Measurements from ENCODE around the gene IFFO2.

Gene IFFO2

DNA sequence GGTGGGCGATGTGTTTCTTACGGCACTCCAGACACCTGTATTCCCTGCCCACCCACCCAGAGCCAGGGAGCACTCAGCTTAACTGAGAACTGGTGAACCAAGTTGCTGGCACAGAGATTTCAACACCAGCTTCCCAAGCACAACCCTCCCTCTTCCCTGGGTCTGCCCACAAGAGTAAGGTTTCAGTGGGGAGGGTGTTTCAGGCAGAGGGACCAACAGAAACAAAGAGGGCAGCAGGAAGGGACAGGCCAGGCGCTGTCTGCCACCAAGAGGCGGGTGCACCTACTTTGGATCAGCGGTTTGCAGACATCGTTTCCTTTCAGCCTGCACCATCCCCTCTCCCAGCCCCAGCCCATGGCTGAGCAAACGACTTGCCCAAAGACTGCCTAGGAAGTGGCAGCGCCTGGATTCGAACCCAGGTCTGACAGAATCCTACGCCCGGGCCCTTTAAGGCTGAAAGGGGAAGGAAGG, 32.2 kb downstream of the IFFO2 start:
- Histone ChIP-seq H3K36me3 (ENCODE audit: insufficient read depth, low read length) (peaks cover 17% of the 10 kb centered on the region; the same call in 1 of the 2 replicates), H3K9ac (ENCODE audit: low read depth, low read length, poor library complexity, severe bottlenecking) (peak overlapping the region; percentile 54), H3K9me2 (replicated peaks; ENCODE audit: low read depth, low read length) (no peaks in the 10 kb centered on the region), H3K4me2 (ENCODE audit: low read depth, low read length, poor library complexity, severe bottlenecking) (peak overlapping the region; percentile 55), H3K4me3 (ENCODE audit: low read length, poor library complexity, severe bottlenecking) (peak overlapping the region; percentile 57), H3K79me2 (ENCODE audit: insufficient read depth, low read length) (peaks cover 74% of the 10 kb centered on the region), H4K20me1 (ENCODE audit: insufficient read depth, low read length, poor library complexity, severe bottlenecking) (no peaks in the 10 kb centered on the region), H2AFZ (ENCODE audit: low read length) (no peak overlapping the region), H3K9me3 (ENCODE audit: insufficient read depth, low read depth, low read length) (no peaks in the 10 kb centered on the region), H3F3A (ENCODE audit: low read depth) (0 out of 2 replicates have a peak, but pooled peaks cover 14% of the 10 kb centered on the region), H3K4me1 (ENCODE audit: insufficient read depth, low read length, poor library complexity, severe bottlenecking) (peaks cover 63% of the 10 kb centered on the region), H3K27me3 (ENCODE audit: insufficient read depth, low read length, poor library complexity, severe bottlenecking) (no peaks in the 10 kb centered on the region)
- TF ChIP-seq EZH2phosphoT487 (IDR thresholded peaks at IDR 0.05; ENCODE audit: borderline replicate concordance), result no peak
- TF ChIP-seq, protein P1, sequence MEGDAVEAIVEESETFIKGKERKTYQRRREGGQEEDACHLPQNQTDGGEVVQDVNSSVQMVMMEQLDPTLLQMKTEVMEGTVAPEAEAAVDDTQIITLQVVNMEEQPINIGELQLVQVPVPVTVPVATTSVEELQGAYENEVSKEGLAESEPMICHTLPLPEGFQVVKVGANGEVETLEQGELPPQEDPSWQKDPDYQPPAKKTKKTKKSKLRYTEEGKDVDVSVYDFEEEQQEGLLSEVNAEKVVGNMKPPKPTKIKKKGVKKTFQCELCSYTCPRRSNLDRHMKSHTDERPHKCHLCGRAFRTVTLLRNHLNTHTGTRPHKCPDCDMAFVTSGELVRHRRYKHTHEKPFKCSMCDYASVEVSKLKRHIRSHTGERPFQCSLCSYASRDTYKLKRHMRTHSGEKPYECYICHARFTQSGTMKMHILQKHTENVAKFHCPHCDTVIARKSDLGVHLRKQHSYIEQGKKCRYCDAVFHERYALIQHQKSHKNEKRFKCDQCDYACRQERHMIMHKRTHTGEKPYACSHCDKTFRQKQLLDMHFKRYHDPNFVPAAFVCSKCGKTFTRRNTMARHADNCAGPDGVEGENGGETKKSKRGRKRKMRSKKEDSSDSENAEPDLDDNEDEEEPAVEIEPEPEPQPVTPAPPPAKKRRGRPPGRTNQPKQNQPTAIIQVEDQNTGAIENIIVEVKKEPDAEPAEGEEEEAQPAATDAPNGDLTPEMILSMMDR (conservative IDR thresholded peaks at IDR 0.05; ENCODE audit: low read length), result no peak

DNA sequence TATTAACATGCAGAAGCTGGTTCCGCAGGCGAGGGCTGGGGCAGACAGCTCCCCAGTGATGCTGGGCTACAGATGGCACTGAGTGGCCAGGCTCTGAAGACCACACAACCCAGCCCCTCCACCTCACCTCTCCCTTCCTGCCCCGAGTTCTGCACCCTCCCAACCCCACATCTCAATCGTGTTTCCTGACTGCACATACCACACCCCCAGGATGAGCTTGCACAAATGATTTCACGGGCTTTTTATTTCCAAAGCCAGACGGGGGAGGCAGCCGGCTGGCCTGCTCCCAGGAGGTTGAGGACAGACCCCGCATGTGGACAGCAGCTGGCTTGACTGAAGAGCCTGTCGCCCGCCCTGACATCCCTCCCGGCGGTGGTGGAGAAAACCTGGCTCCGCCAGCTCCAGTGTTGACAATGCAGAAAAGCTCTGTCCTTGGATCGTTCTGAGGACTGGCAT, 32.7 kb downstream of the IFFO2 start:
- peak overlapping the region; percentile 54 for H3K9ac ChIP-seq (ENCODE audit: low read depth, low read length, poor library complexity, severe bottlenecking)
- peaks cover 58% of the 10 kb centered on the region for H3K4me1 ChIP-seq (ENCODE audit: insufficient read depth, low read length, poor library complexity, severe bottlenecking)
- H3K27me3 ChIP-seq (ENCODE audit: insufficient read depth, low read length, poor library complexity, severe bottlenecking), result no peaks in the 10 kb centered on the region
- no peaks in the 10 kb centered on the region for H3K9me3 ChIP-seq (ENCODE audit: insufficient read depth, low read depth, low read length)
- H3F3A ChIP-seq (ENCODE audit: low read depth), result 0 out of 2 replicates have a peak, but pooled peaks cover 14% of the 10 kb centered on the region
- peak overlapping the region; percentile 57 for H3K4me3 ChIP-seq (ENCODE audit: low read length, poor library complexity, severe bottlenecking)
- H2AFZ ChIP-seq (ENCODE audit: low read length), result no peak overlapping the region
- peak overlapping the region; percentile 55 for H3K4me2 ChIP-seq (ENCODE audit: low read depth, low read length, poor library complexity, severe bottlenecking)
- no peaks in the 10 kb centered on the region for H4K20me1 ChIP-seq (ENCODE audit: insufficient read depth, low read length, poor library complexity, severe bottlenecking)
- peaks cover 70% of the 10 kb centered on the region for H3K79me2 ChIP-seq (ENCODE audit: insufficient read depth, low read length)
- no peaks in the 10 kb centered on the region for H3K9me2 ChIP-seq (replicated peaks; ENCODE audit: low read depth, low read length)
- TF ChIP-seq, protein P1 (conservative IDR thresholded peaks at IDR 0.05; ENCODE audit: low read length), result no peak
- no peak for TF ChIP-seq EZH2phosphoT487 (IDR thresholded peaks at IDR 0.05; ENCODE audit: borderline replicate concordance)
- peaks cover 22% of the 10 kb centered on the region; the same call in 1 of the 2 replicates for H3K36me3 ChIP-seq (ENCODE audit: insufficient read depth, low read length)

DNA sequence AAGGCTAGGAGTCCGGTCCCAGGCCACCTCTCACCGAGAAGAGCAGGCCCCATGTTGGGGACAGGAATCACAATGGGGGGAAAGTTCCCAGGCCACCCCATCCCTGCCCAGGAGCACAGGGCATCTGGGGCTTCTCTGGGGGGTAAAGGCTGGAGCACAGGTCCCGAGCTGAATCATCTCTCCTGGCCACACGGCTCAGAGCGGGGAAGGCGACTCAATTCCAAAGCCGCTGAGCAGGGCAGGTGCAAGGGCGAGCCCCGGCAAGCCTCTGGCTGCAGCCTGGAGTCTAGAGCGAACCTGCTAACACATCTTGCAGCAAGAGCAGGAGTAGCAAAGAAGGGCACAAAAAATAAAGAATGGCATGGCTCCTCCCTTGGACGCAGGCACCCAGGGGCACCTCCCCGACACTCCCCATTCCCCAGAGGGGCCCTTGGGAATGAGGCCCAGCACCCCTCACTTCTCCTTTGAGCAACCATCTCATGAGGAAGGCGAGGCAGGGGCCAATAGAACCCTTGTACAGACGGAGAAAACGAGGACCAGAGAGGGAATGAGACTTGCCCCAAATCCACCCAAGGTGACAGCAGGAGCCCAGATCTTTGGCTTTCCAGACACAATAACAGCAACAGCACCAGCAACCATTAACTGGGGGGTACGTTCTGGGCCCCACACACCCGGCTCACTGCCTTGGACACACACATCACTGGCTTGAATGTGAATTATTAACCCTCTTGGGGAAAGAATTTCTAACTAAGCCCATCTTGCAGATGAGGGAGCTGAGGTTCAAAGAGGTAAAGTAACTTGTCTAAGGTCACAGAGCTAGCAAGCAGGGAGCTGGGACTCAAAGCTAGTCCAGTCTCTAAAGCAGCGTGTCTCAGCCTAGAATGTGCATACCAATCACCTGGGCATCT, 33.4 kb downstream of the IFFO2 start:
- H3K4me1 ChIP-seq (ENCODE audit: insufficient read depth, low read length, poor library complexity, severe bottlenecking), result peaks cover 51% of the 10 kb centered on the region
- no peaks in the 10 kb centered on the region for H3K27me3 ChIP-seq (ENCODE audit: insufficient read depth, low read length, poor library complexity, severe bottlenecking)
- H3K9ac ChIP-seq (ENCODE audit: low read depth, low read length, poor library complexity, severe bottlenecking), result peak overlapping the region; percentile 54
- peak overlapping the region; percentile 55 for H3K4me2 ChIP-seq (ENCODE audit: low read depth, low read length, poor library complexity, severe bottlenecking)
- H3K4me3 ChIP-seq (ENCODE audit: low read length, poor library complexity, severe bottlenecking), result peak overlapping the region; percentile 57
- no peaks in the 10 kb centered on the region for H4K20me1 ChIP-seq (ENCODE audit: insufficient read depth, low read length, poor library complexity, severe bottlenecking)
- no peak overlapping the region for H2AFZ ChIP-seq (ENCODE audit: low read length)
- 0 out of 2 replicates have a peak, but pooled peaks cover 13% of the 10 kb centered on the region for H3F3A ChIP-seq (ENCODE audit: low read depth)
- TF ChIP-seq, protein P1 (conservative IDR thresholded peaks at IDR 0.05; ENCODE audit: low read length), result no peak
- TF ChIP-seq EZH2phosphoT487 (IDR thresholded peaks at IDR 0.05; ENCODE audit: borderline replicate concordance), result no peak
- no peaks in the 10 kb centered on the region for H3K9me3 ChIP-seq (ENCODE audit: insufficient read depth, low read depth, low read length)
- H3K36me3 ChIP-seq (ENCODE audit: insufficient read depth, low read length), result peaks cover 28% of the 10 kb centered on the region; the same call in 1 of the 2 replicates
- peaks cover 63% of the 10 kb centered on the region for H3K79me2 ChIP-seq (ENCODE audit: insufficient read depth, low read length)
- H3K9me2 ChIP-seq (replicated peaks; ENCODE audit: low read depth, low read length), result no peaks in the 10 kb centered on the region

Data from Loucy (cell line).